IPS DF 6.9 (cell line): ENCODE measurements around the gene KCNJ9.

ENCODE experiments used
- DNase-seq: peaks from one replicate; pipeline ENCODE4 v3.0.0-alpha.2; 2013; ENCODE audit warnings: low read depth, low spot score
- H3K27ac ChIP-seq: one replicate; pipeline ENCODE4 v1.5.1; 2013; ENCODE audit warnings: low read length, control low read depth
- H3K27me3 ChIP-seq: 2 replicates; pipeline ENCODE4 v1.6.1; 2013; ENCODE audit warnings: mild to moderate bottlenecking, low read length; ENCODE audit not compliant: control insufficient read depth, insufficient read depth
- H3K36me3 ChIP-seq: 2 replicates; pipeline ENCODE4 v1.6.1; 2013; ENCODE audit warnings: low read length; ENCODE audit not compliant: control insufficient read depth, insufficient read depth
- H3K4me1 ChIP-seq: 2 replicates; pipeline ENCODE4 v1.6.1; 2013; ENCODE audit warnings: low read length; ENCODE audit not compliant: control insufficient read depth, insufficient read depth
- H3K4me3 ChIP-seq: 2 replicates; pipeline ENCODE4 v1.5.1; 2013; ENCODE audit warnings: mild to moderate bottlenecking, low read length
- H3K9me3 ChIP-seq: 2 replicates; pipeline ENCODE4 v1.6.1; 2013; ENCODE audit warnings: low read length, inconsistent platforms; ENCODE audit not compliant: control insufficient read depth, insufficient read depth
- WGBS: extraction: QIAGEN DNeasy Blood & Tissue Kit; methylation state at CpG from one replicate; pipeline ENCODE4 v1.1.7; 2013; ENCODE audit warnings: mixed read lengths, missing lambda C conversion rate; ENCODE audit not compliant: insufficient read length, insufficient coverage; 5-methylcytosine and 5-hydroxymethylcytosine counted together

Gene KCNJ9

DNA sequence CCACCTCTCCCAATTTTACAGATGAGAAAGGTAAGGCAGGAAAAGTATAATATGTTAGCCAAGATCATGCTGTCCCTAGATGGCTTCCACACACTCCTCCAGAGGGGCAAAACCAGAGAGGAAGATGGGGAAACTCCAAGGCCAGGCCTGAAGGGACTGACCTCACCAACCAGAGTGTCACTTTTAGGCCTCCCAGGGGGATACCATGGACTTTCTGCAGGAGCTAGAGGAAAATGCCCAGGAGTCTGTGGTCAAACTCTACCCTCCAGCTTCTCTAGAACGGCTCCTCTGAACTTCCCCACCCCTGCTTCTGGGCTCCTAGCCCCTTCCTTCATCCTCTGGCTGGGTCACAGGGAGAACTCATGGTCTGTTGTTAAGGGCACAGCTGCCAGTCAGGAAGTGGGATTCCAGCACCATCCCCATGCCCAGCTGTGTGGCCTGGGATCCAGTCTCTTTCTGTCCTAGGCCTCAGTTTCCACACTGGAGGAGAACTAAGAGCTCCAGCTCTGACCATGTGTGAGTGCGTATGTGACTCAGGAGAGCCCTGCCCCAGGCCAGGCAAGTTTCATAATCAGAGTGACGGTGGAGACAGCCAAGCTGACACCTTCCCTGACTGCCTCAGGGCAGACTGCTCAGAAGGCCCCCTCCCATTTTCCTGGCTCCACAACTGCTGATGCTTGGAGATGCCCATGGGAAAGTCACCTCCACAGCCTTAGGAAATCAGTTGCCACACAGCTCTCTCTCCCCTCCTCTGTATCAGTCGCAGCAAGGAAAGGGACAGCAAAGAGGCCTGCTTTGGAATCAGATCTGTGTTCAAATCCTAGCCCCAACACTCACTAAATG is 15.2 kb downstream of the KCNJ9 start:
- Histone ChIP-seq H3K27ac (no peak overlapping the region), H3K9me3 (no peaks in the 10 kb centered on the region), H3K4me3 (no peak overlapping the region), H3K27me3 (no peaks in the 10 kb centered on the region), H3K4me1 (peaks cover 24% of the 10 kb centered on the region), H3K36me3 (peaks cover 22% of the 10 kb centered on the region)
- no peak for DNase-seq
- no CpG with 5 or more reads among the region's 4 CpGs for WGBS

DNA sequence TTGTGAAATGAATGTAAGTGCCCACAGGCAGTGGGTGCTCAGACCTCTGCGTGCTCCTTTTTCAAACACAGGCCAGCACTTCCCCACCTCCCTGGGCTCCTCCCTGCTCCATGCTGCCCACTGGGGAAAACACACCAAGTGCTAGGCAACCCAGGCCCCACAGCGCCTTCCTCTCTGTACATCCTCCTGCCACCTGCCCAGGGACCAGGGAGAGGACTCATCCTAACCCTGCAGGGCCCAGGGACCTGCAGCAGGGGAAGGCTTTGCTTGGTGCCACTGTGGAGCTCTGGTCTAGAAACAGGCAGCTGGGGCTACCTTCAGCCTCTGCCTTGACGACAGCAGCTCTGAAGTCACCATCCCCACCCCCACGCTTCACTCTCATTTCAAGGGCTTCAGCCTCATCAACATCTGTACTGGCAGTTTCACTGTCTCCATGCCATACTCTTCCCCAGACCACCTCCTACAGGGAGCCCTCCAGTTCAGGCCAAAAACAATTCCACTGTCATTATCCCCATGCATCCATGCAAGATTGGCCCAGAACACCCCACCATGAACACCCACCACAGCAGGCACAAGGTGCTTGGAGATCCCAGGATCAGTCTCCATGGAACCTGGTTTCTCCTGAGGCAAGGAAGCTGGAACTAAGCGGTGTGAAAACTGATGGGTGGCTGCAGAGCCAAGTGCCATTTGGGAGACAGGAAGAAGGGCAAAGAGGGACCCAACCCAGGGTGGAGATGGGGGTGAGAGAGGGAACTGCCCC is 16.0 kb downstream of the KCNJ9 start:
- Histone ChIP-seq H3K36me3 (peaks cover 19% of the 10 kb centered on the region), H3K4me1 (peaks cover 24% of the 10 kb centered on the region), H3K27me3 (no peaks in the 10 kb centered on the region), H3K4me3 (peak overlapping the region; percentile 62; the same call in 1 of the 2 replicates), H3K9me3 (no peaks in the 10 kb centered on the region), H3K27ac (no peak overlapping the region)
- no peak for DNase-seq
- no CpG with 5 or more reads among the region's 5 CpGs for WGBS

DNA sequence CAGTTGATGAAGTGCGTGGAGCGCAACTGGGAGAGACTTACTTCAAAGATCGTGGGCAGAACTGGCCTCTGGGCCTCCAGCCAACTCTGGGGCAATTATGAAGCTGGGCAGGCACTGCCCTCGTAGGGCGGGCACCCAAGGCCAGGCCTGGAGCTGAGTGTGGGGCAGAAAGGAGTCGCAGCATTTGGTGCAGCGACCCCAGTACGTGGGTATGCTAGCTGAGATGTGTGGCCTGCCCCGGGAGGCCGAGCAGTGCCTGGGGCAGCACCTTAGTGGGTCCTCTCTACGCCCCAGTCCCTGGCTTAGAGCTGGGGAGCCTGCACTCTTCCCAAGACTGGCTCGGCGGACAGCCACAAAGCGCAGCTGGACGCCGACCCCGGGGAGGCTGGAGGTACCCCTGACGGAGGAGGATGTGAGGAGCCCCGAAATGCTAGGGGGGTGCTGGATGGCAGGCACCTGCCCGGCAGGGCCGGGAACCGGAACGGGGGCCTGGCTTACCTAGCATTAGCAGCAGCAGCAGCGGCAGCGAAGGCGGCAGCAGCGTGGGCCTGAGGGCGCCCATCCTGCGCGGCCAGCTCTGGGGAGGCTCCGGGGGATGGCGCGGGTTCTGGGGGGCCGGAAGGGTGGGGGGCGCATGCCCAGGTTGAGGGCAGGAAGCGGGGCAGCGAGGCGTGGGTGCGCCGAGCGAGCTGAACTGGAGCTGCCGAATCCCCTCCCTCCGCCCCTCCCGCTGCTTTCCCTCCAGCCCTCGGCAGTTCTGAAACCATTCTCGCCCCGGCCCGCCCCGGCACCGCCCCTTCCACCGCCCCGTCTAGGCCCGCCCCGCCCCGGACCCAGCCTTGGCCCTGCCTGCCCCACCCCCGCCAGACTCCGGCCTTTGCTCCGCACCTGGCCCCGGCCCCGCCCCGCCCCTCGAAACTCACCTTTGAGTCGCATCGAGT is 16.8 kb downstream of the KCNJ9 start, which contains the start of gene IGSF8:
IGSF8 (minus strand) TSS at position 709 of the 941 bp plus-strand sequence; CDS start at position 562, 147 bp downstream.
- H3K27me3 ChIP-seq = no peaks in the 10 kb centered on the region
- peaks cover 12% of the 10 kb centered on the region for H3K36me3 ChIP-seq
- peaks cover 24% of the 10 kb centered on the region for H3K4me1 ChIP-seq
- no CpG with 5 or more reads among the region's 64 CpGs for WGBS
- H3K4me3 ChIP-seq = peak within 1 kb of the TSS; percentile 62
- no peak within 1 kb of the TSS for H3K27ac ChIP-seq
- DNase-seq = no peak
- H3K9me3 ChIP-seq = no peaks in the 10 kb centered on the region

DNA sequence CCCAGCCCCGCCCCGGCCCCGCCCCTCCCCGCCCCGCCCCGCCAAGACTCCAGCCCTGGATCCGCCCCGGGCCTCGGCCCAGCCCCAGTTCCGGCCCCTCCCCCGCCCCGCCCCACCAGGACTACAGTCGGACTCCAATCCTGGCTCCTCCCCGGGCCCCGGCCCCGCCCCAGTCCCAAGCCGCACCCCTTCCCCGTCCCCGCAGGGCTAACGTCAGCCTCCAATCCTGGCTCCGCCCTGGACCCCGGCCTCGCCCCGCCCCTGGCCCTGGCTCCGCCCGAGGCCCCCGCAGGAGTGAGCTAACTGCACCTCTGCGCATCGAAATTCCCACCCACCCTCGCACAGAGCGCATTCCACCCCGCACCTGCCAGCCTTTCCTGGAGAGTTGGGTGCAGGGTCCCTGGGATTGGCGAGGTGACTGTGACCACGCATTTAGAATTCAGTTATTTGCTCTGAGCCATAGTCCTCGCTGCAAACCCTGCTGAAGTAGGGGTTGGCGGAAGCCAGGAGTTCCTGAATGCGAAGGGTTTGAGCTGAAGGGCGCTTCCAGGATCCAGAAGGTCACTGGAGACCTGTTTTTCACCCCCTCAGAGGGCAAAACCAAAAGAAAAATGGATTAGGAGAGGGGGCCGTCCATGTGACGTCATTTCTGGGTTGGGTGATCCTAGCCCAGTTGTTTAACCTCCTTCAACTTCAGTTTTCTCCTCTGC is 17.7 kb downstream of the KCNJ9 start:
- Histone ChIP-seq H3K4me1 (peaks cover 24% of the 10 kb centered on the region), H3K9me3 (no peaks in the 10 kb centered on the region), H3K27ac (no peak overlapping the region), H3K36me3 (peaks cover 6% of the 10 kb centered on the region), H3K4me3 (peak overlapping the region; percentile 6; the same call in 1 of the 2 replicates), H3K27me3 (no peaks in the 10 kb centered on the region)
- WGBS = no CpG with 5 or more reads among the region's 40 CpGs
- DNase-seq = no peak

- Histone ChIP-seq H3K4me1 (peaks cover 24% of the 10 kb centered on the region), H3K27me3 (no peaks in the 10 kb centered on the region), H3K4me3 (no peak overlapping the region), H3K9me3 (no peaks in the 10 kb centered on the region), H3K36me3 (peaks cover 2% of the 10 kb centered on the region), H3K27ac (no peak overlapping the region)
- no CpG with 5 or more reads among the region's 2 CpGs for WGBS
- DNase-seq = no peak
These were observed 18.5 kb downstream of the KCNJ9 start for GRCh38 chr1:160099716-160100375.

GRCh38 chr1:160101037-160101716 is 19.8 kb downstream of the KCNJ9 start:
- Histone ChIP-seq H3K27me3 (no peaks in the 10 kb centered on the region), H3K9me3 (no peaks in the 10 kb centered on the region), H3K36me3 (no peaks in the 10 kb centered on the region), H3K27ac (no peak overlapping the region), H3K4me3 (no peak overlapping the region), H3K4me1 (peaks cover 17% of the 10 kb centered on the region)
- WGBS = no CpG with 5 or more reads among the region's 13 CpGs
- no peak for DNase-seq

DNA sequence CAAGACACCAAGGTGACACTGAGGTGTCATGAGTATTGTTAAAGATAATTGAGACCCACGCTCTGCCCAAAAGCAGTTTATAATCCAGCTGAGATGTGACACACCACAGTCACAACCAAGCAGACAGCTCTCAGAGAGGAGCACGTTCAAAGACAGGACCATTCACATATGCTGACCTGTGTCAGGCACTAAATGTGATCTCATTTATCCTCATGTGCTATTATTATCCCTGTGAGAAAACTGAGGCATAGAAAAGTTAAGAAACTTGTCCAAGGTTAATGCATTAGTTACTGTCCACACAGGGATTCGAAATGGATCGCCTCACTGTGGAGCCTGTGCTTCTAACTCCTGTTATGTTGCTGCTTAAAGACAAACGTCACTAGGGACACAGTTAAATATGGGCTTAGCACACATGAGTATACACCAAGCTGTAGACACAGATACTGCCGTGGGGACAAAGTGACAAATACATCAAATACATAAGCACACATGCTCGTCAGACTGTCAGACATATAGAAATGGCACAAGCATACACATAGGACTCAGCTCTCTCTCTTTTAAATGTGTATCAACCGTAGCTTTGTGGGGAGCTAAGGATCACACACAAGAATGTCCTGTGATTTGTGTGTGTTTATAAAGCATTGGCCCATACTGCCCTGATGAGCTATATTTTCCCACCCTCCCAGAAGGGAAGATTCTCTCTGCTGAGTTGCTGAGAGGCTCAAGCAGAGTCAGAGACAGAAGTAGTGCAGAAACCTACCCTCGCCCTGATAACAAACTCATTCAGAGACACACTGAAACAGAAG is 20.6 kb downstream of the KCNJ9 start:
- H3K4me1 ChIP-seq = peaks cover 10% of the 10 kb centered on the region
- H3K4me3 ChIP-seq = no peak overlapping the region
- H3K27ac ChIP-seq = no peak overlapping the region
- whole genome bisulfite sequencing = no CpG with 5 or more reads among the region's 9 CpGs
- H3K27me3 ChIP-seq = no peaks in the 10 kb centered on the region
- no peak for DNase-seq
- no peaks in the 10 kb centered on the region for H3K36me3 ChIP-seq
- H3K9me3 ChIP-seq = no peaks in the 10 kb centered on the region

GRCh38 chr1:160103658-160104408 is 22.5 kb downstream of the KCNJ9 start:
- Histone ChIP-seq H3K4me3 (no peak overlapping the region), H3K4me1 (peaks cover 2% of the 10 kb centered on the region; the same call in 1 of the 2 replicates), H3K36me3 (no peaks in the 10 kb centered on the region), H3K9me3 (no peaks in the 10 kb centered on the region), H3K27ac (no peak overlapping the region), H3K27me3 (no peaks in the 10 kb centered on the region)
- no CpG with 5 or more reads among the region's 6 CpGs for WGBS
- DNase-seq = no peak
